ENCODE results near the gene ADCYAP1R1.
"Not testable (repeated sequence)": the region's sequence is repeated elsewhere in the genome, so short reads cannot be mapped to it uniquely, and the experiment has no call there.

Gene ADCYAP1R1

GRCh38 chr7:31146538-31146937 lies 94.4 kb downstream of the ADCYAP1R1 start:
- Mint-ChIP-seq H3K9me3 (peaks cover 10% of the 10 kb centered on the region), H3K27me3 (ENCODE audit: low read depth, poor library complexity) (peaks cover 13% of the 10 kb centered on the region), H3K27ac (no peak overlapping the region), H3K4me3 (no peak overlapping the region), H3K36me3 (ENCODE audit: low read depth) (no peaks in the 10 kb centered on the region), H3K4me1 (no peaks in the 10 kb centered on the region)
- no peak for DNase-seq
- no peak for TF ChIP-seq CTCF (IDR thresholded peaks at IDR 0.05)

GRCh38 chr7:31151849-31152248 lies 99.7 kb downstream of the ADCYAP1R1 start:
- Mint-ChIP-seq H3K36me3 (ENCODE audit: low read depth) (no peaks in the 10 kb centered on the region), H3K27me3 (ENCODE audit: low read depth, poor library complexity) (peaks cover 3% of the 10 kb centered on the region), H3K9me3 (peaks cover 29% of the 10 kb centered on the region), H3K27ac (no peak overlapping the region), H3K4me3 (no peak overlapping the region), H3K4me1 (no peaks in the 10 kb centered on the region)
- no peak for DNase-seq
- no peak for TF ChIP-seq CTCF (IDR thresholded peaks at IDR 0.05)

- H3K9me3 Mint-ChIP-seq: peaks cover 35% of the 10 kb centered on the region
- not testable (repeated sequence) for H3K4me3 Mint-ChIP-seq; H3K27me3 Mint-ChIP-seq (ENCODE audit: low read depth, poor library complexity); H3K36me3 Mint-ChIP-seq (ENCODE audit: low read depth); H3K4me1 Mint-ChIP-seq; H3K27ac Mint-ChIP-seq; DNase-seq
Measured at GRCh38 chr7:31153318-31153717, 101.2 kb downstream of the ADCYAP1R1 start.

GRCh38 chr7:31160941-31161340 lies 108.8 kb downstream of the ADCYAP1R1 start:
- Mint-ChIP-seq H3K4me3 (no peak overlapping the region), H3K4me1 (no peaks in the 10 kb centered on the region), H3K9me3 (peaks cover 9% of the 10 kb centered on the region), H3K27me3 (ENCODE audit: low read depth, poor library complexity) (peaks cover 9% of the 10 kb centered on the region), H3K27ac (no peak overlapping the region), H3K36me3 (ENCODE audit: low read depth) (no peaks in the 10 kb centered on the region)
- DNase-seq: no peak
- no peak for TF ChIP-seq CTCF (IDR thresholded peaks at IDR 0.05)

Measured in nephron progenitor cell (in vitro differentiated cells).